Ovary (tissue), 3 donors: ENCODE data around the gene CACNB4.

Source experiments
- CTCF ChIP-seq, 3 donors: fragments of 450-650 bp in 2 of 3; fragments of 200-600 bp in 1 of 3; IDR thresholded peaks; one replicate each; pipeline versions ENCODE4 v1.5.1 to v1.8.0; 2016 to 2022; ENCODE audit warnings: antibody characterized with exemption in 3 of 3, mild to moderate bottlenecking in 1 of 3
- EP300 ChIP-seq: sonication (generic); formaldehyde crosslinking; IDR thresholded peaks from one replicate; pipeline ENCODE4 v1.6.1; 2017; ENCODE audit warnings: antibody characterized with exemption
- donor health status: DM: no; HTN: no; CAD: no.

DNA sequence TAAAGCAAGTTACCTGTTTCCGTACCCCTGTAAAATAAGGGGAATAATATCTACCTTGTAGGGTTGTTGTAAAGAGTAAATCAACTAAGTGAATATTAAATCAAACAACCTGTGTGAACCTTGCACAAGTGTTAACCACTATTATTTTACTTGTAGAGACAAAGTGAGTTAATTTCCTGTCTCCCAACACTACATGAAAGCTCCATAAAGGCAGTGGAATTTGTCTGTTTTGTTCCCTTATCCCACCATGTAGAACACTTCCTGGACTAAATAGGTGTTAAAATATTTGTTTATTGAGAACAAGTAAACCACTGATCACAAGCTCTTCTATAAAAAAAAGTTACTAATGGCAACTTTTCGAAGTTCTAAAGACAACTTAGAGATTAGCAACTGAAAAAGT is 274.0 kb downstream of the CACNB4 start:
- TF ChIP-seq CTCF (IDR thresholded peaks at IDR 0.05) (no peak), EP300 (no peak)
